Measurements from ENCODE around the gene UST. TPM values are rescaled to one million over a fixed set of nuclear protein-coding genes. Genes with fewer than 3 reads are reported as not detected.

The UST gene
- total RNA-seq, 1 experiment from 2014 or later, result 6.1 TPM

- ATAC-seq (no peak), DNase-seq (ENCODE audit: low read depth, low spot score) (no peak)
- H2AFZ ChIP-seq (ENCODE audit: low read depth, low read length, poor library complexity, severe bottlenecking), result no peak overlapping the region
- H3K9me3 ChIP-seq (ENCODE audit: control insufficient read depth in 1 of 2, insufficient read depth in 1 of 2, low read depth in 1 of 2, low read length in 2 of 2), result no peaks in the 10 kb centered on the region; a peak in 1 of 4 replicates
- BruUV-seq (replicated peaks), result no TSS peak
- no peaks in the 10 kb centered on the region for H3K27me3 ChIP-seq (ENCODE audit: insufficient read depth, low read length)
- RAD21 ChIA-PET (ENCODE audit: low non-redundant PET in 1 of 2, low total read pairs in 2 of 2, uncharacterized antibody in 2 of 2, unreplicated experiment in 2 of 2), result no interaction called here
- POLR2A ChIA-PET, result no interaction called here
- H3K4me2 ChIP-seq (ENCODE audit: low read length), result no peak overlapping the region
- CTCF ChIA-PET, result no interaction called here
- H3K4me1 ChIP-seq (ENCODE audit: control insufficient read depth in 1 of 2, insufficient read depth in 2 of 2, low read length in 2 of 2), result peaks cover 0 to 4% of the 10 kb centered on the region in 2 experiments; a peak in 2 of 4 replicates
- H3K27ac ChIP-seq (ENCODE audit: low read depth, low read length), result no peak overlapping the region
- no peak overlapping the region for H3K9ac ChIP-seq (ENCODE audit: low read length)
- H4K20me1 ChIP-seq (ENCODE audit: insufficient read depth), result no peaks in the 10 kb centered on the region
- H3K9me2 ChIP-seq (ENCODE audit: insufficient read depth), result no peaks in the 10 kb centered on the region; the same call in 1 of the 2 replicates
- TF ChIP-seq POLR2A (IDR thresholded peaks at IDR 0.05; ENCODE audit: borderline replicate concordance, extremely low read depth, insufficient read depth, insufficient read length), result no peak
- no peak for TF ChIP-seq TCF7L2 (IDR thresholded peaks at IDR 0.05; ENCODE audit: borderline replicate concordance, extremely low read depth, insufficient read depth, insufficient read length)
- TF ChIP-seq JUND (IDR thresholded peaks at IDR 0.05), result no peak
- no peak for TF ChIP-seq ZFX (IDR thresholded peaks at IDR 0.05)
- TF ChIP-seq EZH2phosphoT487 (IDR thresholded peaks at IDR 0.05; ENCODE audit: borderline replicate concordance), result no peak
- no peak for TF ChIP-seq ELF1 (IDR thresholded peaks at IDR 0.05; ENCODE audit: borderline replicate concordance, low read depth)
- TF ChIP-seq MAX (IDR thresholded peaks at IDR 0.05), result no peak
- no peak for TF ChIP-seq REST (IDR thresholded peaks at IDR 0.05; ENCODE audit: low read depth)
- no peak for TF ChIP-seq FOSL1 (IDR thresholded peaks at IDR 0.05; ENCODE audit: low read depth)
- TF ChIP-seq RAD21 (IDR thresholded peaks at IDR 0.05; ENCODE audit: low read depth), result no peak
- TF ChIP-seq EZH2 (IDR thresholded peaks at IDR 0.05), result no peak
- TF ChIP-seq POLR2AphosphoS5 (IDR thresholded peaks at IDR 0.05; ENCODE audit: low read depth, low read length), result no peak
- TF ChIP-seq CTCF (IDR thresholded peaks at IDR 0.05 in 2 of 3, conservative IDR thresholded peaks at IDR 0.05 in 1 of 3; ENCODE audit: borderline replicate concordance in 1 of 3, insufficient read depth in 1 of 3, low read depth in 2 of 3, low read length in 2 of 3), result no peak
- TF ChIP-seq EGR1 (IDR thresholded peaks at IDR 0.05; ENCODE audit: low read depth), result no peak
- no peak for TF ChIP-seq SRF (IDR thresholded peaks at IDR 0.05; ENCODE audit: low read depth)
- no peak for TF ChIP-seq CEBPB (IDR thresholded peaks at IDR 0.05; ENCODE audit: low read depth)
- no peak for TF ChIP-seq ZNF274 (IDR thresholded peaks at IDR 0.05; ENCODE audit: low read depth, low read length)
- no peak for TF ChIP-seq YY1 (IDR thresholded peaks at IDR 0.05; ENCODE audit: extremely low read depth, insufficient replicate concordance, low read depth, low read length)
- no peak for TF ChIP-seq CBX3 (IDR thresholded peaks at IDR 0.05; ENCODE audit: low read depth)
- TF ChIP-seq SP1 (IDR thresholded peaks at IDR 0.05; ENCODE audit: low read depth), result no peak
- H3K4me3 ChIP-seq (replicated peaks in 1 of 2; ENCODE audit: low read depth in 1 of 2, low read length in 2 of 2), result no peak overlapping the region
- intact Hi-C loops (cut with micrococcal nuclease), result no loop called here
- H3K36me3 ChIP-seq (ENCODE audit: control insufficient read depth in 1 of 2, insufficient read depth in 2 of 2, low read length in 2 of 2), result no peaks in the 10 kb centered on the region
- no peaks in the 10 kb centered on the region for H3K79me2 ChIP-seq (ENCODE audit: insufficient read depth, low read length)
These were observed 259.8 kb downstream of the UST start for GRCh38 chr6:149006671-149007070.
